KMS-11 (cell line): ENCODE data around the gene FITM1.

Source experiments
- H2AFZ ChIP-seq: fragments of 200-600 bp; sonication (generic); 2 replicates; pipeline ENCODE4 v1.6.1; 2016; ENCODE audit warnings: antibody characterized with exemption, mixed run types, low read depth
- H3K27ac ChIP-seq: fragments of 200-600 bp; sonication (generic); 2 replicates; pipeline ENCODE4 v1.6.1; 2016; ENCODE audit warnings: mild to moderate bottlenecking, mixed run types
- H3K27me3 ChIP-seq: fragments of 200-600 bp; sonication (generic); 2 replicates; pipeline ENCODE4 v1.6.1; 2017; ENCODE audit warnings: mild to moderate bottlenecking, low read depth, mixed run types, moderate library complexity; ENCODE audit not compliant: insufficient read depth
- H3K36me3 ChIP-seq: fragments of 200-600 bp; sonication (generic); 2 replicates; pipeline ENCODE4 v1.6.1; 2017; ENCODE audit warnings: mild to moderate bottlenecking, mixed run types; ENCODE audit not compliant: insufficient read depth
- H3K4me1 ChIP-seq: fragments of 200-600 bp; sonication (generic); 2 replicates; pipeline ENCODE4 v1.6.1; 2016; ENCODE audit warnings: mild to moderate bottlenecking, low read depth, mixed run types; ENCODE audit not compliant: poor library complexity, severe bottlenecking
- H3K4me2 ChIP-seq: fragments of 200-600 bp; sonication (generic); 2 replicates; pipeline ENCODE4 v1.7.0; 2016; ENCODE audit warnings: mild to moderate bottlenecking, mixed run types
- H3K4me3 ChIP-seq: fragments of 200-600 bp; sonication (generic); IDR thresholded peaks from 2 replicates; pipeline ENCODE4 v1.6.1; 2017; ENCODE audit warnings: low read depth, low read length, mixed read lengths; ENCODE audit not compliant: insufficient read depth
- H3K79me2 ChIP-seq: fragments of 200-600 bp; sonication (generic); 2 replicates; pipeline ENCODE4 v1.6.1; 2016; ENCODE audit warnings: low read depth, mixed run types; ENCODE audit not compliant: insufficient read depth
- H3K9ac ChIP-seq: fragments of 200-600 bp; sonication (generic); 2 replicates; pipeline ENCODE4 v1.6.1; 2016; ENCODE audit warnings: mild to moderate bottlenecking, mixed run types
- H4K20me1 ChIP-seq: fragments of 200-600 bp; sonication (generic); 2 replicates; pipeline ENCODE4 v1.6.1; 2016; ENCODE audit warnings: mild to moderate bottlenecking, mixed run types; ENCODE audit not compliant: insufficient read depth
- TF ChIP-seq, protein P1 (sequence below): fragments of 200-600 bp; sonication (generic); conservative IDR thresholded peaks from 2 replicates; pipeline ENCODE4 v1.6.1; 2017; ENCODE audit warnings: low read depth, mild to moderate bottlenecking, antibody characterized with exemption, low read length, moderate library complexity, mixed read lengths

FITM1 gene

DNA sequence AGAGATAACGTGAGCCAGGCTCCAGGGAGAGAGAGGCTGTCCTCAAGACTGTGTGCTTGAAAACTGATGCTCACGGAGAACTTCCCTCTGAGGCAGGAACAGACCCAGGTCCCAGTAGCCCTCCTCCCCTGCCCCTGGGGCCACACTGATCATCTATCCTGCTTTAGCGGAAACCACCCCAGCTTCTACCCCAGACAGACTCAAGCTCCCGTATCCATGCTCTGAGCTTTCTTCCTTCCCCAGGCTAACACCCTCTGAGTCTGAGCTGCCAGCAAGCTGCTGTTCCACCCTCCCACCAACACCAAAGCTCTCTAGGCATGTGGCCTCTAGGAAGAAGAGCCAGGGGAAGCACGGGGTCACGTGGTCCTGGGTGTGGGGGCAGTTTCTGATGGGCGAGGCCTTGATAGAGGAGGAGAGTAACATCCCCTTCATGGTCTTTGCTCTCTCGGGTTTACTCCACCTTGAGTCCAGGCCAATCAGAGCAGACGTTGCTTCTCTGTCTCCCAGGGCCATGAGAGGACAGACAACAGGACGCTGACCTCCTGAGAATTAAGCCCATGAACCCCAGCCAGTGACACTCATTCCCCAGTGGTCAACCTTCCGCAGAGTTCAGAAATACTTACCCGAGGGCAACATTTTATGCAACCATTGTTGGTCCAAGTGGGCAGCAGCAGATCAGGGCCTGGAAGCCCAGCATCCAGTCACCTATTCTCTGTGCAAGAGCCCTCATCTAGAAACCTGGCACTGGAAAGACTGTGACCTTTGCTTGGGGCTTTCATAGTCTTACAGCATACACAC lies 35.0 kb upstream of the FITM1 start:
- H3K27me3 ChIP-seq: no peaks in the 10 kb centered on the region
- H3K36me3 ChIP-seq: no peaks in the 10 kb centered on the region
- H3K4me3 ChIP-seq: no peak overlapping the region
- H3K9ac ChIP-seq: peak overlapping the region; percentile 78; the same call in 1 of the 2 replicates
- H3K4me2 ChIP-seq: peak overlapping the region; percentile 82
- no peaks in the 10 kb centered on the region for H4K20me1 ChIP-seq
- H2AFZ ChIP-seq: peak overlapping the region; percentile 71; the same call in 1 of the 2 replicates
- peaks cover 9% of the 10 kb centered on the region for H3K4me1 ChIP-seq
- peaks cover 8% of the 10 kb centered on the region; the same call in 1 of the 2 replicates for H3K79me2 ChIP-seq
- peak overlapping the region; percentile 57; the same call in 1 of the 2 replicates for H3K27ac ChIP-seq
- TF ChIP-seq, protein P1, sequence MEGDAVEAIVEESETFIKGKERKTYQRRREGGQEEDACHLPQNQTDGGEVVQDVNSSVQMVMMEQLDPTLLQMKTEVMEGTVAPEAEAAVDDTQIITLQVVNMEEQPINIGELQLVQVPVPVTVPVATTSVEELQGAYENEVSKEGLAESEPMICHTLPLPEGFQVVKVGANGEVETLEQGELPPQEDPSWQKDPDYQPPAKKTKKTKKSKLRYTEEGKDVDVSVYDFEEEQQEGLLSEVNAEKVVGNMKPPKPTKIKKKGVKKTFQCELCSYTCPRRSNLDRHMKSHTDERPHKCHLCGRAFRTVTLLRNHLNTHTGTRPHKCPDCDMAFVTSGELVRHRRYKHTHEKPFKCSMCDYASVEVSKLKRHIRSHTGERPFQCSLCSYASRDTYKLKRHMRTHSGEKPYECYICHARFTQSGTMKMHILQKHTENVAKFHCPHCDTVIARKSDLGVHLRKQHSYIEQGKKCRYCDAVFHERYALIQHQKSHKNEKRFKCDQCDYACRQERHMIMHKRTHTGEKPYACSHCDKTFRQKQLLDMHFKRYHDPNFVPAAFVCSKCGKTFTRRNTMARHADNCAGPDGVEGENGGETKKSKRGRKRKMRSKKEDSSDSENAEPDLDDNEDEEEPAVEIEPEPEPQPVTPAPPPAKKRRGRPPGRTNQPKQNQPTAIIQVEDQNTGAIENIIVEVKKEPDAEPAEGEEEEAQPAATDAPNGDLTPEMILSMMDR: no peak

DNA sequence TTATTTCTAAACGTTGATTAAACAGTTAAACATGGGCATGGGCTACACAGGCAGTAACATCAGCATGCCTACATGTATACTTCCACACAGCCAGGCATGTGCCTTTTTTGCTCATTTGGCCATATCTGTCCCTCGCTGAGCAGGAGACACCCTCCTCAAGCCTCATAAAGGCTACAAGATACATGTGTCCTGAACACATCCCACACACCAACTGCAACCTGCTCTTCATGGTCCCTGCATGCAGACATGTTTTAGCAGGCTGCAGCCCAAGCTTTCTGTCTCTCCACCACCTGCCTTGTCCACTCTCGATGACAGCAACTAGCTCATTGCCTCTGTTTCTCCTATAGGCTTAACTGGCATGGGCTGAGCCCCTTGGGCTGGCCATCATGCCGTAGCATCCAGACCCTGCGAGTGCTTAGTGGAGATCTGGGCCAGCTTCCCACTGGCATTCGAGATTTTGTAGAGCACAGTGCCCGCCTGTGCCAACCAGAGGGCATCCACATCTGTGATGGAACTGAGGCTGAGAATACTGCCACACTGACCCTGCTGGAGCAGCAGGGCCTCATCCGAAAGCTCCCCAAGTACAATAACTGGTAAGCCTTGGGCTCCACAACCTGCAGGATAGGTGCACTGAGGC lies 33.8 kb upstream of the FITM1 start:
- TF ChIP-seq, protein P1: no peak
- Histone ChIP-seq H4K20me1 (no peaks in the 10 kb centered on the region), H3K4me1 (peaks cover 9% of the 10 kb centered on the region), H3K27ac (no peak overlapping the region), H3K79me2 (peaks cover 8% of the 10 kb centered on the region; the same call in 1 of the 2 replicates), H3K4me3 (no peak overlapping the region), H3K27me3 (no peaks in the 10 kb centered on the region), H3K4me2 (no peak overlapping the region), H2AFZ (no peak overlapping the region), H3K9ac (no peak overlapping the region), H3K36me3 (no peaks in the 10 kb centered on the region)

DNA sequence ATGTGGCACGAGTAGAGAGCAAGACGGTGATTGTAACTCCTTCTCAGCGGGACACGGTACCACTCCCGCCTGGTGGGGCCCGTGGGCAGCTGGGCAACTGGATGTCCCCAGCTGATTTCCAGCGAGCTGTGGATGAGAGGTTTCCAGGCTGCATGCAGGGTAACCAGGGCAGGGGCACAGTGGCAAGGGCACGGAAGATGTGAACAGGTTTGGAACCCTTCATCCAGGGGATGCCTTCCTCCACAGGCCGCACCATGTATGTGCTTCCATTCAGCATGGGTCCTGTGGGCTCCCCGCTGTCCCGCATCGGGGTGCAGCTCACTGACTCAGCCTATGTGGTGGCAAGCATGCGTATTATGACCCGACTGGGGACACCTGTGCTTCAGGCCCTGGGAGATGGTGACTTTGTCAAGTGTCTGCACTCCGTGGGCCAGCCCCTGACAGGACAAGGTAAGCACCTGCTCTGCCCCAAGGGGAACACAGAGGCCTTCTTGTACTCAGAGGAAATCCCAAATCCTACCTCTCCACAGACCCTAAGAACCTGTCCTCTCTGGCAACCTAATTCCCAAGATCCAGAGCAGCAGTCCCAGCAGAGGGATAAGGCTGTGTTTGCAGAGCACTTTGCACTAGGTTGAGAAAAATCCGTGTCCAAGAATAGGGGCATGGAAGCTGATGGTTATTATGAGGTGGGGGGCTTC lies 32.1 kb upstream of the FITM1 start:
- H3K36me3 ChIP-seq: no peaks in the 10 kb centered on the region
- TF ChIP-seq, protein P1: no peak
- H3K27me3 ChIP-seq: no peaks in the 10 kb centered on the region

DNA sequence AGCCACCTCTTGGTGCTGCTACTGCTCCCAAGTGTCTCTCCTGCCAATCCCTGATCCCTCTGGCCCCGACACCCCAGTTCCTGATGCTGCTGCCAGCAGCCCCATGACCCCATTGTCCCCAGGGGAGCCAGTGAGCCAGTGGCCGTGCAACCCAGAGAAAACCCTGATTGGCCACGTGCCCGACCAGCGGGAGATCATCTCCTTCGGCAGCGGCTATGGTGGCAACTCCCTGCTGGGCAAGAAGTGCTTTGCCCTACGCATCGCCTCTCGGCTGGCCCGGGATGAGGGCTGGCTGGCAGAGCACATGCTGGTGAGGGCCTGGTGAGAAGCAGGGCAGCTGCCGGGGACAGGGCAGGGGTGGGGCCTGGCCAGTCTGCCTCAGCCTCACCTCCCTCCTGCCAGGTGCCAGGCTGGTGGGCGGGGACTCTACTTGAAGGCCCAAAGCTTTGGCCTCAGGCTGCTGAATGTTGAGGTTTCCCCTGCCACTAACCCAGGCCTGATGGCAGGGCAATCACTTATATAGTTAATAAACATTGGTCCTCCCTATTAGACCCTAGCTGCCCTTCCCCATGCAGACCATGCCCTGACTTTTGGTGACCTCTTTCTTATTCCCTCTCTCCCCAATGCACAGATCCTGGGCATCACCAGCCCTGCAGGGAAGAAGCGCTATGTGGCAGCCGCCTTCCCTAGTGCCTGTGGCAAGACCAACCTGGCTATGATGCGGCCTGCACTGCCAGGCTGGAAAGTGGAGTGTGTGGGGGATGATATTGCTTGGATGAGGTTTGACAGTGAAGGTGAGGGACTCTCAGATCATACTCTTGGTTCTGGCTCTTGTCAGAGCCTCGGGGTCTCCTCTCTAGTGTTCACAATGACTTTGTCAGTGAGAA lies 31.3 kb upstream of the FITM1 start:
- Histone ChIP-seq H3K27ac (no peak overlapping the region), H3K4me2 (no peak overlapping the region), H3K9ac (no peak overlapping the region)

More for the DNA sequence above, 32.1 kb upstream of the FITM1 start:
- Histone ChIP-seq H3K4me2 (no peak overlapping the region), H3K4me3 (no peak overlapping the region), H3K79me2 (peaks cover 8% of the 10 kb centered on the region; the same call in 1 of the 2 replicates), H4K20me1 (no peaks in the 10 kb centered on the region), H2AFZ (no peak overlapping the region), H3K9ac (no peak overlapping the region), H3K27ac (no peak overlapping the region), H3K4me1 (peaks cover 9% of the 10 kb centered on the region)

More for the DNA sequence above, 31.3 kb upstream of the FITM1 start:
- TF ChIP-seq, protein P1: no peak
- Histone ChIP-seq H3K27me3 (no peaks in the 10 kb centered on the region), H3K36me3 (no peaks in the 10 kb centered on the region), H2AFZ (no peak overlapping the region), H3K79me2 (peaks cover 8% of the 10 kb centered on the region; the same call in 1 of the 2 replicates), H4K20me1 (no peaks in the 10 kb centered on the region), H3K4me3 (no peak overlapping the region), H3K4me1 (peaks cover 3% of the 10 kb centered on the region)
